Measurements from ENCODE around the gene NVL. TPM values are rescaled to one million over a fixed set of nuclear protein-coding genes. Genes with fewer than 3 reads are reported as not detected.

The NVL gene
- total RNA-seq (32.7 and 33.3 TPM in 2 replicates), polyA plus RNA-seq (24.0 and 27.6 TPM in 2 replicates)

DNA sequence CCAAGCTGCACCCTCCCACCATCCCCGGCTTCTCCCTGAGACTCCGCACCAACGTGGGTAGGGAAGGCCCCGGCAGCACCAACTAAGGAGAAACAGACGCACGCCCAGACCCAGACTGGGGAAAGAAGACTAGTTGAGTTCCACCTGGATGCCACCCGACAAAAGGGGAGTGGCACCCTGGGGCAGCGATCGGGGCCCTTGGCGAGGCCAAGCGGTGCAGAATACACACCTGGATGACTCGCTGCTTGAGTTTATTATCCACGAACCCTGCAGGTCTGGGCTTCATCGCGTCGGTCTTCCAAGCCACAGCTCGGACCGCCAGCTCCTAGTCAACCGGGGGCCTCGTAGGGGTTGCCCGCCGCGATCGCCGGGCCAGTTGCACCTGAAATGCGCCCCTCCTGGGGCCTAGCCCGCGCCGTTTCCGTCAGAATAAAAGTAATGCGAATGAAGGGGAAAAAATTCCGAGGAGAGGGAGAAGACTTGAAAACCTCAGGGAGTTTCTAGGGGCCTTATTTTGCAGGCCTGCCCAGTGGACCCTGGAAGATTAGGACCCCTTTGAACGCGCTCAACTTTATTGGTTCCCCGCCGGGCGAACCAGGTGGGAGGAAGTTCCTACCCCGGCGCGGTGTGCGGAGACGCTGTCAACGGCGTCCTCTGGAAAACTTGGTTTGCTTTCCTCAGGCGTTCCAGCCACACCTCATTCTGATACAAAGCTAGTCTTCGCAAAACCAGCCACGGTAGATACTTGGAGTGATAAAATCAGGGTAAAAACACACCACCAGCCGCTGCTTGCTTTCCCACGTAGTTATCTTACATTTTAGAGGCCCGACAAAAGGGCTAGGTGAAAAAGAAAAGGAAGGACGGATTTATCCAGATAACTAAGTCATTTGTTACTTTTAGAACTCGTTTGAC lies at the start of gene NVL:
TSS of gene NVL (minus strand) at position 331 of the 912 bp plus-strand sequence. CDS start at position 286, 45 bp downstream.
- peak; percentile 91 to 94 for DNase-seq (ENCODE audit: low read depth in 1 of 2, low spot score in 1 of 2)
- H3K4me1 ChIP-seq (ENCODE audit: low read depth), result peaks cover 6% of the 10 kb centered on the region
- no peaks in the 10 kb centered on the region for H3K36me3 ChIP-seq
- peak within 1 kb of the TSS; percentile 99 for H3K27ac ChIP-seq
- no peaks in the 10 kb centered on the region for H3K9me3 ChIP-seq (ENCODE audit: low read depth)
- TF ChIP-seq, protein P1, sequence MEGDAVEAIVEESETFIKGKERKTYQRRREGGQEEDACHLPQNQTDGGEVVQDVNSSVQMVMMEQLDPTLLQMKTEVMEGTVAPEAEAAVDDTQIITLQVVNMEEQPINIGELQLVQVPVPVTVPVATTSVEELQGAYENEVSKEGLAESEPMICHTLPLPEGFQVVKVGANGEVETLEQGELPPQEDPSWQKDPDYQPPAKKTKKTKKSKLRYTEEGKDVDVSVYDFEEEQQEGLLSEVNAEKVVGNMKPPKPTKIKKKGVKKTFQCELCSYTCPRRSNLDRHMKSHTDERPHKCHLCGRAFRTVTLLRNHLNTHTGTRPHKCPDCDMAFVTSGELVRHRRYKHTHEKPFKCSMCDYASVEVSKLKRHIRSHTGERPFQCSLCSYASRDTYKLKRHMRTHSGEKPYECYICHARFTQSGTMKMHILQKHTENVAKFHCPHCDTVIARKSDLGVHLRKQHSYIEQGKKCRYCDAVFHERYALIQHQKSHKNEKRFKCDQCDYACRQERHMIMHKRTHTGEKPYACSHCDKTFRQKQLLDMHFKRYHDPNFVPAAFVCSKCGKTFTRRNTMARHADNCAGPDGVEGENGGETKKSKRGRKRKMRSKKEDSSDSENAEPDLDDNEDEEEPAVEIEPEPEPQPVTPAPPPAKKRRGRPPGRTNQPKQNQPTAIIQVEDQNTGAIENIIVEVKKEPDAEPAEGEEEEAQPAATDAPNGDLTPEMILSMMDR (IDR thresholded peaks at IDR 0.05; ENCODE audit: low read depth, low read length), result no peak
- H3K27me3 ChIP-seq, result no peaks in the 10 kb centered on the region
- H3K4me3 ChIP-seq, result peak within 1 kb of the TSS; percentile 86

DNA sequence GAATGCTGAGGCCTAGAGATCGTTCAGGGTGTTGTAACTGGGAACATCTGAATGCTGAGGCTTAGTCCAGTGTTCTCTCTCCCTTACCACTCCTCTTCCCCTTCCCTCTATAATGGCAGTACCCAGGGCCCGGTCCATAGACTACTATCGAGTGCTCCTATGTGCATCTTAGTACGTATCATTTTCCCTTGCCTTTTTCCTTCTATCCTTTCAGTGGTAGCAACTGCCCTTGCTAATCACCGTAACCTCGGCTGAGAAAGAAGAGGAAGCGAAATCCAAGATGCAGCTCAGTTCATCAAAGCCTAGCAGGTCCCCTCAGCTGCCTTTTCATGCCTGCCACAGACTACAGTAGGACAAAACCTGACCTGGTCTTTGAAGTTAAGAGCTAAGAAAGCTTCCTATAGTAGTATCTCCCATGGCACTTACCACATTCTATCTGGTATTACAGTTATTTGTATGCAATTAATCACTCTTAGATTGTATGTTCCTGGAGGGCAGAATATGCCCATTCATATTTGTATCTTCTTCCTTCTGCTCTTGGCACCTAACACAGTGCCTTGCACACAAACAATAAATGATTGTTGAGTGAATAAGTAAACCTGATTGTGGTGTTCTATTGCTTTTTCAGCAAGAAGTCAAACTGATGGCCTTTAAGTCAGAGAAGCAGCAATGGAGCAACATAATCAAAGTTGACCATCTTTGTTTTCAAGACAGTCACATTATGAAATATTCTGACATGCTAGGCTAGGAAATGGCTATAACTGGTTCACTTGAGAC lies 49.1 kb upstream of the NVL start:
- Histone ChIP-seq H3K27me3 (no peaks in the 10 kb centered on the region), H3K27ac (peak overlapping the region; percentile 31), H3K4me1 (ENCODE audit: low read depth) (no peaks in the 10 kb centered on the region), H3K9me3 (ENCODE audit: low read depth) (no peaks in the 10 kb centered on the region), H3K36me3 (peaks cover 22% of the 10 kb centered on the region), H3K4me3 (no peak overlapping the region)
- no peak for DNase-seq (ENCODE audit: low read depth in 1 of 2, low spot score in 1 of 2)
- TF ChIP-seq, protein P1 (IDR thresholded peaks at IDR 0.05; ENCODE audit: low read depth, low read length), result no peak

DNA sequence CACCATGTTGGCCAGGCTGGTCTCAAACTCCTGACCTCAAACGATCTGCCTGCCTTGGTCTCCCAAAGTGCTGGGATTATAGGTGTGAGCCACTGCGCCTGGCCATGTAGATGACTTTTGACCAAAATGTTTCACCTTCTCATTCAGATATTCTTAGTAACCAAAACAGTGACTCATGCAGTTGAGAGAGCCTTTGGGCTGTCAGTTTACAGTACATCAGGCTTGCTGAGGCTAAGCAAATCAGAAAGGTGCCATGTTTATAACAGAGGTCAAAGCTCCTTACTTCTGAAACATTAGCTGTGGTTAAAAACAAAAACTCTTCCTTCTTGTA lies 47.7 kb upstream of the NVL start:
- Histone ChIP-seq H3K4me3 (no peak overlapping the region), H3K27me3 (no peaks in the 10 kb centered on the region), H3K9me3 (ENCODE audit: low read depth) (no peaks in the 10 kb centered on the region), H3K27ac (peak overlapping the region; percentile 25), H3K4me1 (ENCODE audit: low read depth) (no peaks in the 10 kb centered on the region), H3K36me3 (peaks cover 23% of the 10 kb centered on the region)
- TF ChIP-seq, protein P1 (IDR thresholded peaks at IDR 0.05; ENCODE audit: low read depth, low read length), result no peak
- peak in 1 of 2 donors; percentile 36 for DNase-seq (ENCODE audit: low read depth in 1 of 2, low spot score in 1 of 2)

DNA sequence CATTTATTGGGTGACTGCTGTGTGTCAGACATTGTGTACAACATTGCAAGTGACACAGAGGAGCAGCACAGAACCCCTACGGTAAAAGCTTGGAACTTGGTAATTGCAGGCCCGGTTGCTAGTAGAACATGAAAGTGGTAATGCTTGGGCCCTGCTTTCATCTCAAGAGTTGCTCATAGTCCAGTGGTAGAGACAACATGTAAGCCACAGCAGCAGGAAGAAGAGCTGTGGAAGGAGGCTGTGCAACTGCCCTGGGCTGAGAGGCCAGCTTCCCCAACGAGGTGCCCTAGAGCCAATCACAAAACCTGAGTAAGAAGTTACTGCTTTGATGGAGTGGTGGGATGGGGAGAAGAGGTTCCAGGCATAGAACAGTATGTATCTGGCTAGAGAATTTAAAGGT lies 45.1 kb upstream of the NVL start:
- Histone ChIP-seq H3K36me3 (peaks cover 35% of the 10 kb centered on the region), H3K27ac (no peak overlapping the region), H3K4me1 (ENCODE audit: low read depth) (no peaks in the 10 kb centered on the region), H3K4me3 (no peak overlapping the region), H3K9me3 (ENCODE audit: low read depth) (no peaks in the 10 kb centered on the region), H3K27me3 (no peaks in the 10 kb centered on the region)
- DNase-seq (ENCODE audit: low read depth in 1 of 2, low spot score in 1 of 2), result no peak
- TF ChIP-seq, protein P1 (IDR thresholded peaks at IDR 0.05; ENCODE audit: low read depth, low read length), result no peak

DNA sequence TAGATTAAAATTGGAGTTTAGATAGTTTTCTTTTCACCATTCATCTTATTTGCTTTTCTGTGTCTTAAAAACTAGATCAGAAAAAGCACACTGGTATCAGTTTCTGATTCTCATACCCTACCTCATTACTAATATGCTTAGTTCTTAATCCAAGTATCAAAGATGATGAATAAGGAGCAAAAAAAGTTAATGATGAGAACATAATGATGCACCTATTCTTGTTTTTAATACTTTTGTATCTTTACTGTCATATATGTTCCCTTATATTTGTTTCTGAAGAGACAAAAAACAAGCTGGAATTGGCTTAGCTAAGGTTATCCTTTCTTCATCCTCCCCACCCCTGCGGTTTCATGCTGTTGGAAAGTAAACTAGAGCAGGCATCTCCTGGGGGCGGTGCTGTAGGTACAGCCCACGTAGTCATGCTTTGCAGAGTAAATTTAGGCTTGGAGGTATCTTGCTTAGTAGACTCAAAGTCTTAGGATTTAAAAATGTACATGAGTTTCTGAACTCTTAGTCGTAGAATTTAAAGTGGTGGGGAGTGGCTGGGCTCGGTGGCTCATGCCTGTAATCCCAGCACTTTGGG lies 43.1 kb upstream of the NVL start:
- no peak for DNase-seq (ENCODE audit: low read depth in 1 of 2, low spot score in 1 of 2)
- no peak overlapping the region for H3K27ac ChIP-seq
- no peaks in the 10 kb centered on the region for H3K27me3 ChIP-seq
- no peak overlapping the region for H3K4me3 ChIP-seq
- H3K36me3 ChIP-seq, result peaks cover 46% of the 10 kb centered on the region
- no peaks in the 10 kb centered on the region for H3K4me1 ChIP-seq (ENCODE audit: low read depth)
- TF ChIP-seq, protein P1 (IDR thresholded peaks at IDR 0.05; ENCODE audit: low read depth, low read length), result no peak
- no peaks in the 10 kb centered on the region for H3K9me3 ChIP-seq (ENCODE audit: low read depth)
